Right lobe of liver (tissue), 6 donors: Measurements from ENCODE around the gene UBE2G2. TPM values are rescaled to one million over a fixed set of nuclear protein-coding genes. Genes with fewer than 3 reads are reported as not detected.

ENCODE experiments used
- ATAC-seq, 4 donors: fragments of 200-7000 bp; cut with Tn5 transposase; one replicate each; pipeline ENCODE4 v1.9.1; 2020; ENCODE audit warnings: mild to moderate bottlenecking in 4 of 4, moderate library complexity in 4 of 4
- DNase-seq, 3 donors: peaks; one replicate each; pipeline ENCODE4 v3.0.0-alpha.2; 2020
- H3K27ac ChIP-seq, 3 donors: fragments of 200-600 bp; one replicate each; pipeline ENCODE4 v1.8.0; 2022
- H3K27me3 ChIP-seq, 2 donors: fragments of 200-600 bp; one replicate each; pipeline ENCODE4 v1.8.0; 2022
- H3K36me3 ChIP-seq, 4 donors: fragments of 200-600 bp; sonication (generic) in 1 of 4; one replicate each; pipeline versions ENCODE4 v1.5.1 to v1.8.0; 2017 to 2022; ENCODE audit warnings: control low read depth in 1 of 4
- H3K4me1 ChIP-seq, 4 donors: fragments of 200-600 bp; sonication (generic) in 1 of 4; one replicate each; pipeline versions ENCODE4 v1.5.1 to v1.8.0; 2017 to 2022; ENCODE audit warnings: control low read depth in 1 of 4
- H3K4me3 ChIP-seq, 3 donors: fragments of 200-600 bp; one replicate each; pipeline ENCODE4 v1.8.0; 2022
- H3K9me3 ChIP-seq, 4 donors: fragments of 200-600 bp; sonication (generic) in 1 of 4; one replicate each; pipeline versions ENCODE4 v1.5.1 to v1.8.0; 2017 to 2022; ENCODE audit warnings: control low read depth in 1 of 4
- CTCF ChIP-seq, 4 donors: fragments of 200-600 bp in 3 of 4; fragments of 450-650 bp in 1 of 4; IDR thresholded peaks; one replicate each; pipeline versions ENCODE4 v1.5.1 to v1.8.0; 2016 to 2022; ENCODE audit warnings: antibody characterized with exemption in 4 of 4, mild to moderate bottlenecking in 2 of 4
- POLR2A ChIP-seq: fragments of 450-650 bp; IDR thresholded peaks from one replicate; pipeline ENCODE4 v1.6.1; 2017; ENCODE audit warnings: antibody characterized with exemption, mild to moderate bottlenecking
- WGBS: methylation state at CpG from one replicate; pipeline ENCODE4 v1.1.6; 2018; ENCODE audit warnings: low coverage, low lambda C conversion rate; ENCODE audit not compliant: insufficient coverage; ENCODE audit errors: missing lambda C conversion rate; 5-methylcytosine and 5-hydroxymethylcytosine counted together
- intact Hi-C, 2 donors: fragments of 100-400 bp; cut with DNase I; formaldehyde crosslinking; loops; one replicate each; pipeline versions ENCODE4 v1.11.2 to v1.14.1; 2022
- total RNA-seq, 6 experiments: library from RNA; depleted of rRNA in 2 of 6; stranded (reverse); fragments of >200 nt in 2 of 6; fragmentation: NEBNext Ultra II Directional in 3 of 6; extraction: Animal tissue kit (Norgen Biotek cat#: 25700) in 3 of 6; gene quantifications; one replicate each; pipeline versions ENCODE4 v1.1.0 to v1.2.4, GENCODE V29; 2016 to 2023
- donor health status: DM: no; HTN: yes; CAD: no.
- donor health status: DM: no; HTN: no; CAD: no.
- donor health status: DM: no; HTN: no; CAD: no.
- donor health status: DM: no; HTN: yes; CAD: no.
- donor health status: DM: no; HTN: yes; CAD: no.

Gene UBE2G2
- total RNA-seq, 6 experiments from 2014 or later, result 41.5 to 54.6 (median 49.9) TPM

DNA sequence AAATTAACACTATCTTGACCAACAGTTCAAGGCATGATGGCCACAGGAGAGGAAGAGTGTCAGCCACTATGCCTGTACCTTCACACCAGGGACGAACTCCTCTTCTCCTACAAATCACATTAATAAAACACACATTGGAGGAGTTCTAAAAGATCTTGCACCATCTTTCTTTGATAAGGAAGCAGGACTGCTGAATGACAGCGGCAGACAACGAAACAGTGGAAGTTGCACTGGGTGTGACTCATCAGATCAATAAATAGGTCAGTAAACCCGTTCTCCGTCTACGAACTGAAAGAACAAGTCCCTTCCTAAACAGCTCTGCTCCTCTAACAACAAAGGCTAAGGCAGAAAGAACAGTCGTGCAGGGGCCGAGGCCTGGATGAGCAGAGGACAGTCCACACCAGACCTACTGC lies 23.1 kb downstream of the UBE2G2 start:
- Histone ChIP-seq H3K36me3 (peaks cover 0 to 33% (median 8%) of the 10 kb centered on the region in 4 donors), H3K27me3 (no peaks in the 10 kb centered on the region), H3K9me3 (no peaks in the 10 kb centered on the region), H3K4me1 (peaks cover 0 to 9% (median 4%) of the 10 kb centered on the region in 4 donors), H3K4me3 (no peak overlapping the region), H3K27ac (no peak overlapping the region)
- no peak for DNase-seq
- peak; percentile 89 to 97 (median 95) for ATAC-seq
- TF ChIP-seq POLR2A (no peak), CTCF (IDR thresholded peaks at IDR 0.05) (no peak)
- 21% methylated on average over 8 of the region's 8 CpGs for WGBS
- intact Hi-C loops, result no loop called here

- ATAC-seq, result no peak
These were observed 23.5 kb downstream of the UBE2G2 start for GRCh38 chr21:44778094-44778493.

GRCh38 chr21:44774972-44775371 lies 26.6 kb downstream of the UBE2G2 start:
- peaks cover 0 to 59% (median 16%) of the 10 kb centered on the region in 4 donors for H3K36me3 ChIP-seq
- intact Hi-C loops, result no loop called here
- ATAC-seq (no peak), DNase-seq (no peak)
- TF ChIP-seq POLR2A (no peak), CTCF (IDR thresholded peaks at IDR 0.05) (no peak)
- 96% methylated on average over 4 of the region's 8 CpGs for WGBS
- H3K27ac ChIP-seq, result no peak overlapping the region
- no peaks in the 10 kb centered on the region for H3K27me3 ChIP-seq
- no peaks in the 10 kb centered on the region for H3K9me3 ChIP-seq
- peaks cover 0 to 9% (median 4%) of the 10 kb centered on the region in 4 donors for H3K4me1 ChIP-seq
- no peak overlapping the region for H3K4me3 ChIP-seq

More at GRCh38 chr21:44778094-44778493, 23.5 kb downstream of the UBE2G2 start:
- H3K4me3 ChIP-seq, result no peak overlapping the region
- H3K36me3 ChIP-seq, result peaks cover 0 to 37% (median 9%) of the 10 kb centered on the region in 4 donors
- no peaks in the 10 kb centered on the region for H3K27me3 ChIP-seq
- TF ChIP-seq CTCF (IDR thresholded peaks at IDR 0.05), result no peak
- TF ChIP-seq POLR2A, result no peak
- no peaks in the 10 kb centered on the region for H3K9me3 ChIP-seq
- DNase-seq, result no peak
- intact Hi-C loops, result no loop called here
- no peak overlapping the region for H3K27ac ChIP-seq
- WGBS, result 69% methylated on average over 5 of the region's 5 CpGs
- H3K4me1 ChIP-seq, result peaks cover 0 to 9% (median 4%) of the 10 kb centered on the region in 4 donors

- no peaks in the 10 kb centered on the region for H3K27me3 ChIP-seq
- ATAC-seq (peak in 1 of 4 donors; percentile 35), DNase-seq (no peak)
- TF ChIP-seq CTCF (IDR thresholded peaks at IDR 0.05), result no peak
- no peak for TF ChIP-seq POLR2A
- peaks cover 0 to 65% (median 16%) of the 10 kb centered on the region in 4 donors for H3K36me3 ChIP-seq
- intact Hi-C loops, result no loop called here
- WGBS, result 83% methylated on average over 6 of the region's 20 CpGs
- no peaks in the 10 kb centered on the region for H3K9me3 ChIP-seq
- H3K4me1 ChIP-seq, result peaks cover 0 to 5% (median 2%) of the 10 kb centered on the region in 4 donors
- H3K4me3 ChIP-seq, result no peak overlapping the region
- no peak overlapping the region for H3K27ac ChIP-seq
These were observed 28.2 kb downstream of the UBE2G2 start for GRCh38 chr21:44773291-44773932.
